ENCODE results near the gene DIABLO. TPM values are rescaled to one million over a fixed set of nuclear protein-coding genes. Genes with fewer than 3 reads are reported as not detected.
"Not testable (repeated sequence)": the region's sequence is repeated elsewhere in the genome, so short reads cannot be mapped to it uniquely, and the experiment has no call there.

DIABLO gene
- 10 to 100 TPM; 52.2 to 79.7 (median 73.1) TPM for polyA plus RNA-seq (ENCODE audit: insufficient read length in 4 of 4)

GRCh38 chr12:122225683-122226365, at the start of gene DIABLO:
DIABLO (minus strand) TSS chr12:122226052; CDS start chr12:122226014, 38 bp downstream.
- peak; percentile 98 to 99 (median 99) for DNase-seq (ENCODE audit: low read depth in 4 of 4, low spot score in 3 of 4)

- no peak for DNase-seq (ENCODE audit: low read depth in 4 of 4, low spot score in 3 of 4)
Observed at GRCh38 chr12:122275459-122275858, 49.6 kb upstream of the DIABLO start.

GRCh38 chr12:122266230-122266901, 40.5 kb upstream of the DIABLO start, which contains the start of gene VPS33A:
VPS33A (minus strand) TSS chr12:122266494; CDS start chr12:122266408, 86 bp downstream.
- peak; percentile 93 to 98 (median 96) for DNase-seq (ENCODE audit: low read depth in 4 of 4, low spot score in 3 of 4)

GRCh38 chr12:122265886-122266229, 40.0 kb upstream of the DIABLO start:
- peak in 1 of 4 donors; percentile 2 for DNase-seq (ENCODE audit: low read depth in 4 of 4, low spot score in 3 of 4)

GRCh38 chr12:122265476-122265875, 39.6 kb upstream of the DIABLO start:
- no peak for DNase-seq (ENCODE audit: low read depth in 4 of 4, low spot score in 3 of 4)

GRCh38 chr12:122260735-122261134, 34.9 kb upstream of the DIABLO start:
- not testable (repeated sequence) for DNase-seq (ENCODE audit: low read depth in 4 of 4, low spot score in 3 of 4)

GRCh38 chr12:122258939-122259338, 33.1 kb upstream of the DIABLO start:
- DNase-seq (ENCODE audit: low read depth in 4 of 4, low spot score in 3 of 4): not testable (repeated sequence)

- DNase-seq (ENCODE audit: low read depth in 4 of 4, low spot score in 3 of 4): not testable (repeated sequence)
Observed at GRCh38 chr12:122258462-122258861, 32.6 kb upstream of the DIABLO start.

- DNase-seq (ENCODE audit: low read depth in 4 of 4, low spot score in 3 of 4): no peak
Observed at GRCh38 chr12:122250536-122250935, 24.7 kb upstream of the DIABLO start.

GRCh38 chr12:122250047-122250446, 24.2 kb upstream of the DIABLO start:
- no peak for DNase-seq (ENCODE audit: low read depth in 4 of 4, low spot score in 3 of 4)

GRCh38 chr12:122245553-122245952, 19.7 kb upstream of the DIABLO start:
- DNase-seq (ENCODE audit: low read depth in 4 of 4, low spot score in 3 of 4): no peak

- no peak for DNase-seq (ENCODE audit: low read depth in 4 of 4, low spot score in 3 of 4)
Observed at GRCh38 chr12:122244565-122245371, 18.9 kb upstream of the DIABLO start.

- no peak for DNase-seq (ENCODE audit: low read depth in 4 of 4, low spot score in 3 of 4)
Observed at GRCh38 chr12:122243965-122244364, 18.1 kb upstream of the DIABLO start.

GRCh38 chr12:122238861-122239260, 13.0 kb upstream of the DIABLO start:
- DNase-seq (ENCODE audit: low read depth in 4 of 4, low spot score in 3 of 4): no peak

GRCh38 chr12:122235741-122236140, 9.9 kb upstream of the DIABLO start:
- DNase-seq (ENCODE audit: low read depth in 4 of 4, low spot score in 3 of 4): no peak

- no peak for DNase-seq (ENCODE audit: low read depth in 4 of 4, low spot score in 3 of 4)
Observed at GRCh38 chr12:122232691-122233090, 6.8 kb upstream of the DIABLO start.

- no peak for DNase-seq (ENCODE audit: low read depth in 4 of 4, low spot score in 3 of 4)
Observed at GRCh38 chr12:122230798-122231197, 4.9 kb upstream of the DIABLO start.

- no peak for DNase-seq (ENCODE audit: low read depth in 4 of 4, low spot score in 3 of 4)
Observed at GRCh38 chr12:122228092-122228491, 2.2 kb upstream of the DIABLO start.

- DNase-seq (ENCODE audit: low read depth in 4 of 4, low spot score in 3 of 4): no peak
Observed at GRCh38 chr12:122227341-122227740, 1.5 kb upstream of the DIABLO start.

GRCh38 chr12:122226366-122227125, 694 bp upstream of the DIABLO start:
- no peak for DNase-seq (ENCODE audit: low read depth in 4 of 4, low spot score in 3 of 4)
